Peyer's patch (tissue), 4 donors: Measurements from ENCODE around the gene MIDN.

Source experiments
- POLR2A ChIP-seq, 2 donors: fragments of 450-650 bp; IDR thresholded peaks; one replicate each; pipeline ENCODE4 v1.5.1; 2017; ENCODE audit warnings: antibody characterized with exemption in 2 of 2, mild to moderate bottlenecking in 2 of 2, moderate library complexity in 2 of 2
- TF ChIP-seq, protein P1 (sequence below), 6 experiments: fragments of 450-650 bp in 4 of 6; fragments of 200-600 bp in 2 of 6; sonication (generic) in 1 of 6; IDR thresholded peaks; one replicate each; pipeline ENCODE4 v1.5.1; 2017 to 2019; ENCODE audit warnings: antibody characterized with exemption in 6 of 6, mild to moderate bottlenecking in 3 of 6, moderate library complexity in 1 of 6

DNA sequence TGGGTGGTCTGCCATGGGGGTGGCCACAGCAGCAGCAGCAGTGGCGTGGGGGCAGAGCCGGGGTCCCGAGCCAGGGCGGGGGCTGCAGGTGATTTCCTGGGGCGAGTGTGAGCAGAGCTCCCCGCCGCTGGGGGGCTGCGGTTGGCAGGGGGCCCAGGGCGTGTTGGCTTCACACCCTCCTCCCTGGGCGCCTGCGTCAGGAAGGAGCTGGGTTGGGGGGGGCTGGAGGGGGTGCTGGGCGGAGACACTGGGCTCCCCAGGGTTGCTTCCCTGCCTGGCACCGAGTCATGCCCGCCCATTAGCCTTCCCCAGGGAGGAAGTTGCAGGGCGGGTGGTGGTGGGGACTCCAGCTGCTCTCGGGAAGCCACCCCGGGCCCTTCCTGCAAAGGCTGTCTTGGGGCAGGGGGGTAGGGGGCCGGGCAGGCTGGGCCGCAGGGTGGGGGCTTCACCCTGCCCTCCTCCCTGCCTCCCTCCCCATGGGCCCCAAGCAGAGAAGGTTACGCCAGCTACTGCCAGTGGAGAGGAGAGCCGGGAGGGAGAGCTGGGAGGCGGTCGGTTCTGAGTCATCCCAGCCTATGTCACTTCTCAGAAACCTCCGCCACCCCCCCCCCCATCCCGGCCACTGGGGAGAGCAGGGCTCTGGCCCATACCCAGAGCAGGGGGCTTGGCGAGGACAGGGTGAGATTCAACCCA is 4.6 kb downstream of the MIDN start:
- peak in 1 of 2 donors; percentile 26 for TF ChIP-seq POLR2A (IDR thresholded peaks at IDR 0.05)
- TF ChIP-seq, protein P1, sequence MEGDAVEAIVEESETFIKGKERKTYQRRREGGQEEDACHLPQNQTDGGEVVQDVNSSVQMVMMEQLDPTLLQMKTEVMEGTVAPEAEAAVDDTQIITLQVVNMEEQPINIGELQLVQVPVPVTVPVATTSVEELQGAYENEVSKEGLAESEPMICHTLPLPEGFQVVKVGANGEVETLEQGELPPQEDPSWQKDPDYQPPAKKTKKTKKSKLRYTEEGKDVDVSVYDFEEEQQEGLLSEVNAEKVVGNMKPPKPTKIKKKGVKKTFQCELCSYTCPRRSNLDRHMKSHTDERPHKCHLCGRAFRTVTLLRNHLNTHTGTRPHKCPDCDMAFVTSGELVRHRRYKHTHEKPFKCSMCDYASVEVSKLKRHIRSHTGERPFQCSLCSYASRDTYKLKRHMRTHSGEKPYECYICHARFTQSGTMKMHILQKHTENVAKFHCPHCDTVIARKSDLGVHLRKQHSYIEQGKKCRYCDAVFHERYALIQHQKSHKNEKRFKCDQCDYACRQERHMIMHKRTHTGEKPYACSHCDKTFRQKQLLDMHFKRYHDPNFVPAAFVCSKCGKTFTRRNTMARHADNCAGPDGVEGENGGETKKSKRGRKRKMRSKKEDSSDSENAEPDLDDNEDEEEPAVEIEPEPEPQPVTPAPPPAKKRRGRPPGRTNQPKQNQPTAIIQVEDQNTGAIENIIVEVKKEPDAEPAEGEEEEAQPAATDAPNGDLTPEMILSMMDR (IDR thresholded peaks at IDR 0.05) = peak in 3 of 6 experiments; percentile 15 to 25 (median 22)
